OCI-LY1 (cell line): ENCODE results near the gene MBTD1.

Experiments used
- CTCF ChIP-seq: fragments of 200-600 bp; sonication (generic), shearing (Covaris generic); IDR thresholded peaks from 2 replicates; pipeline ENCODE4 v1.5.1; 2017; ENCODE audit warnings: mild to moderate bottlenecking, antibody characterized with exemption, low read length, moderate library complexity, mixed read lengths
- EZH2 ChIP-seq: fragments of 200-600 bp; sonication (generic), shearing (Covaris generic); IDR thresholded peaks from 2 replicates; pipeline ENCODE4 v1.8.0; 2017; ENCODE audit warnings: borderline replicate concordance, mixed run types, mild to moderate bottlenecking, antibody characterized with exemption, low read length, moderate library complexity, mixed read lengths

DNA sequence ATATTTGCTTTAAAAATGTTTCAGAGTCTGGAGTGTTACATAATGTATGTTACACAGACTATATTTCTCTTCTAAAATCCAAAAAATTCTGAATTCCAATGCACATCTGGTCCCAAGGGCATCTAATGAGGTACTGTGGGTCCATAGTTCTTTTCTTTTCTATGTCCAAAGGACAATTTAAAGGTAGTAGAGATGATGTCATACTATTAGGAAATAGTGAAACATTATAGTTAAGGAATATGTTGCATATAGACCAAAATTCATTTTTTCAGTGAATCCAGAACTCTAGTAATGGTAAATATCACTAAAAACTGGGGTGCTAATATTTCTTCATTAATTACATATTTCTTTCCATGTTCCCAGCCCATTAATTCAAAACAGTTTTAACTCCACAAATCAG is 70.7 kb downstream of the MBTD1 start:
- no peak for TF ChIP-seq CTCF
- no peak for TF ChIP-seq EZH2
